Right atrium auricular region (tissue), 2 donors: ENCODE measurements around the gene CDK5R1. TPM values are rescaled to one million over a fixed set of nuclear protein-coding genes. Genes with fewer than 3 reads are reported as not detected.

Source experiments
- DNase-seq: peaks from one replicate; pipeline ENCODE4 v3.0.0-alpha.2; 2019; ENCODE audit warnings: low spot score
- H3K27ac ChIP-seq, 2 donors: fragments of 200-600 bp; sonication (generic); 1 replicate in 1 of 2; 2 replicates in 1 of 2; pipeline ENCODE4 v1.5.1; 2016 to 2019
- H3K27me3 ChIP-seq, 2 donors: fragments of 200-600 bp; sonication (generic); one replicate each; pipeline versions ENCODE4 v1.5.1 to v1.6.0; 2017 to 2019
- H3K36me3 ChIP-seq: fragments of 200-600 bp; sonication (generic); one replicate; pipeline ENCODE4 v1.5.1; 2016
- H3K4me1 ChIP-seq, 2 donors: fragments of 200-600 bp; sonication (generic); one replicate each; pipeline versions ENCODE4 v1.5.1 to v1.6.0; 2017 to 2019
- H3K4me3 ChIP-seq, 2 donors: fragments of 200-600 bp; sonication (generic); 1 replicate in 1 of 2; 2 replicates in 1 of 2; pipeline ENCODE4 v1.5.1; 2017 to 2019; ENCODE audit warnings: mild to moderate bottlenecking in 1 of 2, moderate library complexity in 1 of 2
- H3K9me3 ChIP-seq, 2 donors: fragments of 200-600 bp; sonication (generic); one replicate each; pipeline ENCODE4 v1.5.1; 2019
- CTCF ChIP-seq, 2 donors: fragments of 200-600 bp; sonication (generic); IDR thresholded peaks; one replicate each; pipeline ENCODE4 v1.5.1; 2019; ENCODE audit warnings: antibody characterized with exemption in 2 of 2
- total RNA-seq, 2 donors: library from RNA; depleted of rRNA; stranded (reverse); fragments of >200 nt; gene quantifications; one replicate each; pipeline ENCODE4 v1.1.0, GENCODE V29; 2016

Gene CDK5R1
- total RNA-seq, 2 donors from 2014 or later = 0.75 to 1.0 TPM

- no peaks in the 10 kb centered on the region for H3K36me3 ChIP-seq
- DNase-seq = no peak
- H3K9me3 ChIP-seq = no peaks in the 10 kb centered on the region
- no peak overlapping the region for H3K27ac ChIP-seq
- H3K27me3 ChIP-seq = no peaks in the 10 kb centered on the region
- no peak overlapping the region for H3K4me3 ChIP-seq
- H3K4me1 ChIP-seq = peaks cover 0 to 44% of the 10 kb centered on the region in 2 donors
- no peak for TF ChIP-seq CTCF (IDR thresholded peaks at IDR 0.05)
These were observed 3.3 kb downstream of the CDK5R1 start for GRCh38 chr17:32490101-32490482.

GRCh38 chr17:32491371-32492263, 4.8 kb downstream of the CDK5R1 start:
- Histone ChIP-seq H3K4me3 (no peak overlapping the region), H3K4me1 (peaks cover 0 to 49% of the 10 kb centered on the region in 2 donors), H3K27ac (no peak overlapping the region), H3K9me3 (no peaks in the 10 kb centered on the region), H3K27me3 (no peaks in the 10 kb centered on the region), H3K36me3 (no peaks in the 10 kb centered on the region)
- no peak for TF ChIP-seq CTCF (IDR thresholded peaks at IDR 0.05)
- DNase-seq = no peak

- no peak for TF ChIP-seq CTCF (IDR thresholded peaks at IDR 0.05)
- Histone ChIP-seq H3K36me3 (no peaks in the 10 kb centered on the region), H3K4me1 (peaks cover 0 to 52% of the 10 kb centered on the region in 2 donors), H3K9me3 (no peaks in the 10 kb centered on the region), H3K27me3 (no peaks in the 10 kb centered on the region), H3K27ac (no peak overlapping the region), H3K4me3 (no peak overlapping the region)
- no peak for DNase-seq
These were observed 5.4 kb downstream of the CDK5R1 start for GRCh38 chr17:32492264-32492589.

- Histone ChIP-seq H3K27me3 (no peaks in the 10 kb centered on the region), H3K4me3 (no peak overlapping the region), H3K27ac (no peak overlapping the region), H3K9me3 (no peaks in the 10 kb centered on the region), H3K36me3 (no peaks in the 10 kb centered on the region), H3K4me1 (peaks cover 0 to 46% of the 10 kb centered on the region in 2 donors)
- no peak for DNase-seq
- TF ChIP-seq CTCF (IDR thresholded peaks at IDR 0.05) = no peak
These were observed 6.0 kb downstream of the CDK5R1 start for GRCh38 chr17:32492648-32493289.

GRCh38 chr17:32493571-32493970, 6.8 kb downstream of the CDK5R1 start:
- no peak for DNase-seq
- H3K27ac ChIP-seq = no peak overlapping the region
- TF ChIP-seq CTCF (IDR thresholded peaks at IDR 0.05) = no peak
- no peaks in the 10 kb centered on the region for H3K36me3 ChIP-seq
- H3K9me3 ChIP-seq = no peaks in the 10 kb centered on the region
- H3K4me1 ChIP-seq = peaks cover 0 to 43% of the 10 kb centered on the region in 2 donors
- H3K27me3 ChIP-seq = no peaks in the 10 kb centered on the region
- H3K4me3 ChIP-seq = no peak overlapping the region
